ENCODE measurements around the gene CASZ1.

Gene CASZ1

DNA sequence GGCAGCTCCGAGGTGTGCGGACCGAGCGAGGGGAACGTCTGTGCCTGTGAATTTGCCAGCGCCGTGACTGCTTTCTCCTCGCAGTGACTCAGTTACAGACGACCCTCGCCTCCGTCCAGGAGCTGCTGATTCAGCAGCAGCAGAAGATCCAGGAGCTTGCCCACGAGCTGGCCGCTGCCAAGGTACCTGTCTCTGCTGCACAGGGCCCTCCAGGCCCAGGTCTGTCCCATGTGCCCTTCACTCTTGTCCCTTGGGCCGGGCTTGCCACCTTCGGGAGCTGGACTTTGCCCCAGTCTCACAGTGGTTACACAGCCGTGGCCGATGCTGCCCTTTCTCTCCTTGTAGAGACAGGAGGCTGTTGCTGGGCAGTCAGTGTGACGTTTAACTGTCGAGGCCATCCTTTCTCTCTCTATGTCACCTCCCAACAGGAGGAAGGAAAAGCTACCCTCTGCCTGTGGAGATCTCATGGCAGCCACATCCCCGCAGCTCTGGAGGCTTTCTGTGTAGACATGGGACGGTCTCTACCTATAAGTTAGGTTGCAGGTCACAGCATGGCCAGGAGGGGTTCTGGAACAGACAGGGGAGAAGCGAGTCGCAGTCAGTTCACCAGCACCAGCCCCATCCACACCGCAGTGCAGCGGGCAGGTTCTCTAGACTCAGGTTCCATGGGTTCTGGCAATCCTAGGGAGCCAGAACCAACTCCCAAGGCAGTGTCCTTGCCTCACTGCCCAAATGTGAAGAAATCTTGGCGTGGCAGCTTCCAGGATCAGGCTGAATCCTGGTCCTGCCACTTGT, 172.0 kb downstream of the CASZ1 start:
- peaks cover 4% of the 10 kb centered on the region for H3K27me3 Mint-ChIP-seq (ENCODE audit: low read depth, poor library complexity)
- no peak overlapping the region for H3K4me3 Mint-ChIP-seq
- H3K4me1 Mint-ChIP-seq, result peaks cover 23% of the 10 kb centered on the region
- H3K9me3 Mint-ChIP-seq, result no peaks in the 10 kb centered on the region
- H3K36me3 Mint-ChIP-seq (ENCODE audit: low read depth), result peaks cover 13% of the 10 kb centered on the region
- no peak for DNase-seq
- peak overlapping the region; percentile 42 for H3K27ac Mint-ChIP-seq
- TF ChIP-seq CTCF (IDR thresholded peaks at IDR 0.05), result no peak

DNA sequence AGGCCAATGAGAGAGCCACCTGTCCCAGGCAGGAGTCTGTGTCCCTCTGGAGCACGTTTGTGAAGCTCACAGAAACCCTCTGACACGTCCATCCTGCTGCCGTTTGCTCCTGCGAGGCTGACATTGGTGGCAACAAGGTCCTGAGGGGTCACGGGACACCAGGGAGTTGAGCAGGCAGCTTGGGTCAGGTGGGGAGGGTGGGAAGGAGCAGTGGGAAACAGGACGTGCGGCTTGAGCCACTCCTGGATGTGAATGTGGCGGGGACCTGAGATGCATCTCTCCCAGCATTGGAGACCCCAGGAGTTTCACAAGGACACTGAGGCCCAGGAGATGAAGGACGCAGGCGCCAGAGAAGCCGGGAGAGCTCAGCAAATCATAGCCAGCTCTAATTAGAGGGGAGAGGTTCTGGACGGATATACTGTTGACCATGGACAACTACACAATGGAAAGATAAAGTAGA, 172.7 kb downstream of the CASZ1 start:
- H3K9me3 Mint-ChIP-seq, result no peaks in the 10 kb centered on the region
- H3K36me3 Mint-ChIP-seq (ENCODE audit: low read depth), result peaks cover 13% of the 10 kb centered on the region
- H3K4me1 Mint-ChIP-seq, result peaks cover 23% of the 10 kb centered on the region
- TF ChIP-seq CTCF (IDR thresholded peaks at IDR 0.05), result no peak
- no peak for DNase-seq
- no peak overlapping the region for H3K4me3 Mint-ChIP-seq
- no peak overlapping the region for H3K27ac Mint-ChIP-seq
- peaks cover 4% of the 10 kb centered on the region for H3K27me3 Mint-ChIP-seq (ENCODE audit: low read depth, poor library complexity)

DNA sequence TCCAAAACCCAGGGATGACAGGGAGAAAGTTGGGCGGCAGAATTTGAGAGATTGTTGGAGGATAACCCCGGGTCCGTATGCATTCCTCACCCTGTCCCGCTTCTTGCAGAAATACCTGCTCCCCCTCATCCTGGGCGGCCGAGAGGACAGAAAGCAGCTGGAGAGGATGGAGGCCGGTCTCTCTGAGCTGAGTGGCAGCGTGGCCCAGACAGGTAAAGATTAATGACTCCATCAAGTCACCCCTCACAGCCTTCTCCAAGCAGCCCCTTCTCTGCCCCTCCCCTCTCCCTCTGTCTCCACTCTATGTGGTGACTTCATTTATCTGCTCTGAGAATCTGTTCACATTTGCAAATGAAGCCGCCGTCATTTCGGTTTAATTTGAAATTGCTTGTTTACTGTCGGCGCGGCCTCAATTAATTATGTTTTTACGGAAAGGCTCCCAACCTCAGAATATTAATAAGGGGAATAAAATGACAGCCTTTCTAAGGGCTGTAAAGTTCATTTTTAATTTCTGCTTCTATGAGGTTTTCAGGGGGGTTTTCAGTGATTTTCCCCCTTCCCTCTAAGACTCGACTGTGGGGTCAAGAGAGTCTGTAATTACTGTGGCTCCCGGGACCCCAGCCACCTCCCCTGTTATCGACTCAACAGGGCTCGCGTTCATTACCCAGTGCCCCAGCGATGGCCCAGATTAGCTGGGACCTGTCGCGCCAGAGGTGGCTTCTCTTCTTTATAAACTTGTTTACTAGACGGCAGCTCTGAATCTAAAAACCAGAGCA, 173.3 kb downstream of the CASZ1 start:
- DNase-seq, result no peak
- no peak for TF ChIP-seq CTCF (IDR thresholded peaks at IDR 0.05)
- no peak overlapping the region for H3K4me3 Mint-ChIP-seq
- peaks cover 4% of the 10 kb centered on the region for H3K27me3 Mint-ChIP-seq (ENCODE audit: low read depth, poor library complexity)
- H3K27ac Mint-ChIP-seq, result no peak overlapping the region
- no peaks in the 10 kb centered on the region for H3K9me3 Mint-ChIP-seq
- peaks cover 13% of the 10 kb centered on the region for H3K36me3 Mint-ChIP-seq (ENCODE audit: low read depth)
- H3K4me1 Mint-ChIP-seq, result peaks cover 23% of the 10 kb centered on the region

DNA sequence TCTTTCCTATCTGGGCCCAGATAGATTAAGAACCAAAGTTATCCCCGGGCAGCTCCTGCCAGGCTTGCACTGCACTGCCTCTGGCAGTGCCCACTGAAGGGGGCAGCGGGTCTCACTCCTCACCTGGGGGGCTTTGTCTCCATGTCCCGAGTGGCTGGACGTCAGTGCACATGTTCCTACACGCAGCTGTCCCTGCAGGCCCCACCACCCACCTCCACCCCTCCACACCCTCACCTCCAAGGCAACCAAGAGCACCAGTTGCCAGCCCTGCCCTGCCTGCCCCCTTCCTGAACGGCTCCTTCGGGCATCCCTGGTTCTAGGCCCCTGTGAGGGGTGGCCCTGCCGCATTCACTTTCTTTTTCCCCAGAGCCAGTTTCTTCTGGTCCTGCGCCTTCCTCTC, 174.5 kb downstream of the CASZ1 start:
- Mint-ChIP-seq H3K9me3 (no peaks in the 10 kb centered on the region), H3K4me1 (peaks cover 23% of the 10 kb centered on the region), H3K27me3 (ENCODE audit: low read depth, poor library complexity) (peaks cover 4% of the 10 kb centered on the region), H3K27ac (no peak overlapping the region), H3K36me3 (ENCODE audit: low read depth) (peaks cover 13% of the 10 kb centered on the region), H3K4me3 (no peak overlapping the region)
- TF ChIP-seq CTCF (IDR thresholded peaks at IDR 0.05), result no peak
- no peak for DNase-seq

GRCh38 chr1:10620776-10621175, 175.7 kb downstream of the CASZ1 start:
- Mint-ChIP-seq H3K4me1 (peaks cover 25% of the 10 kb centered on the region), H3K9me3 (no peaks in the 10 kb centered on the region), H3K27ac (no peak overlapping the region), H3K4me3 (no peak overlapping the region), H3K27me3 (ENCODE audit: low read depth, poor library complexity) (peaks cover 4% of the 10 kb centered on the region), H3K36me3 (ENCODE audit: low read depth) (peaks cover 9% of the 10 kb centered on the region)
- TF ChIP-seq CTCF (IDR thresholded peaks at IDR 0.05), result no peak
- DNase-seq, result no peak

All from nephron progenitor cell (in vitro differentiated cells).